Heart left ventricle (tissue), 16 donors: ENCODE measurements around the gene RANBP3. TPM values are rescaled to one million over a fixed set of nuclear protein-coding genes. Genes with fewer than 3 reads are reported as not detected.

Experiments
- ATAC-seq, 4 donors: fragments of 200-7000 bp; cut with Tn5 transposase; one replicate each; pipeline ENCODE4 v1.9.1; 2020 to 2022; ENCODE audit warnings: moderate library complexity in 4 of 4, mild to moderate bottlenecking in 3 of 4, moderate number of reproducible peaks in 1 of 4
- DNase-seq, 5 donors: peaks; one replicate each; pipeline ENCODE4 v3.0.0-alpha.2; 2020
- H3K27ac ChIP-seq, 12 donors: fragments of 200-600 bp; sonication (generic) in 4 of 12; one replicate each; pipeline versions ENCODE4 v1.5.0 to v1.8.0; 2016 to 2022; ENCODE audit warnings: mild to moderate bottlenecking in 2 of 12
- H3K27me3 ChIP-seq, 9 donors: fragments of 200-600 bp; sonication (generic) in 2 of 9; one replicate each; pipeline versions ENCODE4 v1.5.1 to v1.8.0; 2016 to 2022; ENCODE audit warnings: mild to moderate bottlenecking in 3 of 9
- H3K36me3 ChIP-seq, 9 donors: fragments of 200-600 bp; sonication (generic) in 2 of 9; one replicate each; pipeline versions ENCODE4 v1.5.0 to v1.8.0; 2018 to 2022; ENCODE audit warnings: mild to moderate bottlenecking in 2 of 9
- H3K4me1 ChIP-seq, 12 donors: fragments of 200-600 bp; sonication (generic) in 4 of 12; one replicate each; pipeline versions ENCODE4 v1.5.0 to v1.8.0; 2016 to 2022; ENCODE audit warnings: mild to moderate bottlenecking in 3 of 12
- H3K4me3 ChIP-seq, 12 donors: fragments of 200-600 bp; sonication (generic) in 4 of 12; one replicate each; pipeline versions ENCODE4 v1.5.0 to v1.8.0; 2017 to 2022; ENCODE audit warnings: mild to moderate bottlenecking in 9 of 12, moderate library complexity in 4 of 12
- H3K9me3 ChIP-seq, 12 donors: fragments of 200-600 bp; sonication (generic) in 4 of 12; one replicate each; pipeline versions ENCODE4 v1.5.0 to v1.8.0; 2016 to 2022; ENCODE audit warnings: mild to moderate bottlenecking in 1 of 12
- CTCF ChIP-seq, 12 donors: fragments of 200-600 bp; sonication (generic) in 4 of 12; IDR thresholded peaks; one replicate each; pipeline versions ENCODE4 v1.5.0 to v1.8.0; 2018 to 2022; ENCODE audit warnings: antibody characterized with exemption in 12 of 12, mild to moderate bottlenecking in 5 of 12
- POLR2A ChIP-seq, 2 donors: fragments of 450-650 bp; IDR thresholded peaks; one replicate each; pipeline ENCODE4 v1.6.1; 2017; ENCODE audit warnings: antibody characterized with exemption in 2 of 2, mild to moderate bottlenecking in 2 of 2, moderate library complexity in 2 of 2
- WGBS, 4 donors: extraction: QIAGEN DNeasy Blood & Tissue Kit in 2 of 4; methylation state at CpG; one replicate each; pipeline versions ENCODE4 v1.1.5 to v1.1.7; 2013 to 2018; 5-methylcytosine and 5-hydroxymethylcytosine counted together
- intact Hi-C, 10 donors: fragments of 100-400 bp; cut with DNase I; formaldehyde crosslinking; loops; one replicate each; pipeline versions ENCODE4 v1.11.1 to v1.14.2; 2022
- polyA plus RNA-seq, 2 donors: library from polyadenylated mRNA; stranded (reverse); fragments of 200-250 nt; gene quantifications; one replicate each; pipeline ENCODE4 v1.2.3, GENCODE V29; 2013
- total RNA-seq, 9 donors: library from RNA; depleted of rRNA in 2 of 9; stranded (reverse); fragments of >200 nt in 2 of 9; fragmentation: NEBNext Ultra II Directional in 3 of 9; extraction: Animal tissue kit (Norgen Biotek cat#: 25700) in 3 of 9; gene quantifications; one replicate each; pipeline versions ENCODE4 v1.1.0 to v1.2.4, GENCODE V29; 2016 to 2023
- donor health status: ischemic (EF 13 %, LVEDD 7.1; RV severe dilation, severe dysfunction).
- donor health status: healthy with polysubstance abuse.
- donor health status: DM: no; HTN: yes; CAD: no.
- donor health status: DM: no; HTN: no; CAD: no.
- donor health status: ischemic (EF 25% LVEDD 6.9; RV normal size, moderate dysfunction).
- donor health status: ischemic (EF 25% LVEDD 5.7; RV mildly dilated, moderate dysfunction).
- donor health status: healthy.
- donor health status: DM: yes; HTN: yes; CAD: no.
- donor health status: ischemic (EF 35%, LVEDD 5.7; RV mildly dilated, moderate dysfunction).
- donor health status: nonischemic (EF 11% LVEDD 7.7; RV severe dilation, severe dysfunction).
- donor health status: DM: yes; HTN: yes; CAD: no.
- donor health status: PGD.
- donor health status: ischemic (EF 29% LVEDD 5.4; RV normal size, mild dysfunction).
- donor health status: nonischemic (EF 23%, LVEDD 6.1; RV moderate dilation, normal function).

Gene RANBP3
- total and polyA plus RNA-seq, 11 donors = 29.4 to 80.7 (median 58.0) TPM

GRCh38 chr19:5973867-5974635 is 3.9 kb downstream of the RANBP3 start:
- H3K27ac ChIP-seq = no peak overlapping the region
- TF ChIP-seq CTCF (IDR thresholded peaks at IDR 0.05) (no peak), POLR2A (IDR thresholded peaks at IDR 0.05) (no peak)
- no peaks in the 10 kb centered on the region for H3K9me3 ChIP-seq
- WGBS, 4 donors = 78 to 83% (median 82%) methylated on average over 13 to 15 of the region's 15 CpGs
- ATAC-seq (no peak), DNase-seq (peak in 1 of 5 donors; percentile 15)
- peaks cover 0 to 35% (median 10%) of the 10 kb centered on the region in 9 donors for H3K36me3 ChIP-seq
- intact Hi-C loops = loop anchor here in 2 of 10 donors (10.0 kb wide), 2 partner anchors 69 to 169 kb away; partner anchors contain the start of genes NDUFA11 (in 1 of the 2), NRTN (in 1 of the 2) and VMAC (in 1 of the 2)
- no peak overlapping the region for H3K4me3 ChIP-seq
- H3K27me3 ChIP-seq = no peaks in the 10 kb centered on the region
- H3K4me1 ChIP-seq = peaks cover 10 to 80% (median 48%) of the 10 kb centered on the region in 12 donors

GRCh38 chr19:5973376-5973775 is 4.6 kb downstream of the RANBP3 start:
- TF ChIP-seq POLR2A (IDR thresholded peaks at IDR 0.05) (no peak), CTCF (IDR thresholded peaks at IDR 0.05) (no peak)
- intact Hi-C loops = loop anchor here in 2 of 10 donors (10.0 kb wide), 2 partner anchors 69 to 169 kb away; partner anchors contain the start of genes NDUFA11 (in 1 of the 2), NRTN (in 1 of the 2) and VMAC (in 1 of the 2)
- peak in 1 of 5 donors; percentile 16 for DNase-seq
- no peaks in the 10 kb centered on the region for H3K9me3 ChIP-seq
- peaks cover 12 to 80% (median 51%) of the 10 kb centered on the region in 12 donors for H3K4me1 ChIP-seq
- H3K36me3 ChIP-seq = peaks cover 0 to 35% (median 10%) of the 10 kb centered on the region in 9 donors
- H3K27ac ChIP-seq = no peak overlapping the region
- no peak for ATAC-seq
- H3K4me3 ChIP-seq = no peak overlapping the region
- 84 to 93% (median 90%) methylated on average over 5 of the region's 5 CpGs for WGBS, 4 donors
- H3K27me3 ChIP-seq = no peaks in the 10 kb centered on the region

- Histone ChIP-seq H3K36me3 (peaks cover 0 to 35% (median 10%) of the 10 kb centered on the region in 9 donors), H3K27me3 (no peaks in the 10 kb centered on the region), H3K27ac (peak overlapping the region in 1 of 12 donors; percentile 18), H3K9me3 (no peaks in the 10 kb centered on the region), H3K4me1 (peaks cover 17 to 89% (median 62%) of the 10 kb centered on the region in 12 donors), H3K4me3 (no peak overlapping the region)
- intact Hi-C loops = loop anchor here in 2 of 10 donors (10.0 kb wide), 2 partner anchors 68 to 168 kb away; partner anchors contain the start of genes NDUFA11 (in 1 of the 2), NRTN (in 1 of the 2) and VMAC (in 1 of the 2)
- 74 to 82% (median 77%) methylated on average over 9 of the region's 9 CpGs for WGBS, 4 donors
- no peak for TF ChIP-seq CTCF (IDR thresholded peaks at IDR 0.05)
- TF ChIP-seq POLR2A (IDR thresholded peaks at IDR 0.05) = no peak
- ATAC-seq (no peak), DNase-seq (peak in 1 of 5 donors; percentile 5)
These were observed 5.6 kb downstream of the RANBP3 start for GRCh38 chr19:5972355-5972731.
